PFSK-1 (cell line): Measurements from ENCODE around the gene RPS15.

Source experiments
- FOXP2 ChIP-seq: optimal IDR thresholded peaks from 2 replicates; pipeline ENCODE3; 2011; ENCODE audit warnings: borderline replicate concordance, control low read depth, inconsistent platforms; ENCODE audit not compliant: insufficient read depth; ENCODE audit errors: extremely low read length, extremely low read depth
- POLR2AphosphoS5 ChIP-seq: IDR thresholded peaks from 2 replicates; pipeline ENCODE4 v1.6.1; 2012; ENCODE audit warnings: low read depth, mild to moderate bottlenecking, control low read depth, low read length, moderate library complexity
- SIN3A ChIP-seq: IDR thresholded peaks from 2 replicates; pipeline ENCODE4 v1.6.1; 2012; ENCODE audit warnings: mild to moderate bottlenecking, low read length, moderate library complexity, borderline replicate concordance; ENCODE audit not compliant: insufficient read depth
- TAF1 ChIP-seq: IDR thresholded peaks from 2 replicates; pipeline ENCODE4 v1.6.1; 2012; ENCODE audit warnings: low read length, control low read depth, borderline replicate concordance; ENCODE audit not compliant: insufficient read depth
- TF ChIP-seq, protein P1 (sequence below), 2 experiments: IDR thresholded peaks; 2 replicates each; pipeline versions ENCODE4 v1.6.1 to v1.8.0; 2011 to 2012; ENCODE audit warnings: low read depth in 2 of 2, low read length in 2 of 2, control low read depth in 1 of 2, inconsistent platforms in 1 of 2, mild to moderate bottlenecking in 1 of 2, moderate library complexity in 1 of 2; ENCODE audit not compliant: insufficient read depth in 1 of 2

DNA sequence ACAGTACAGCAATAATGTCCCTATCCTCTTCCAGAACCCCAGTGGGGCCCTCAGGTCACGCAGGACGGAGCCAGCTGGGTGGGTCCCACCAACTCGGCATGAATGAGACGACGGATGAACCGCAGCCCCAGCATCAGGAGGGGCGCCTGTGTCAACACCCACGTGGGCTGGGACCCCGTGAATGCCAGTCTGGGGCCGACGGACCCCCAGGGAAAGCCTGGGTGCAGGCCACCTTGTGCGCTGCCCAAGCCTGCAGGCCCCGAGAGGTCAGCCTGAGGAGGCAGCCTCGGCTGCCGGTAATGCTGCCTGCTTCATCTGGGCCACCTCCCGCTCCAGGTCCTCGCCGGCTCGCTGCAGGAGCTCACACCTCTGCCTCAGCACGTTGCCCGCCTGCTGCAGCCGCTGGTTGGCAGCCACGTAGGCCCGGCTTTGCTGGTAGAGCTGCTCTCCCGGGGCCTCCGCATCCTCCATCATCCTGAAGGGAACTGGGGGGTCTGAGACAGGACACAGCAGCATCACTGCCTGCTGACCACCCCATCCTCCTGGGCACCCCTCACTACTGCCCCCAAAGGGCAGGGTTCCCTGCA, 36.7 kb downstream of the RPS15 start:
- TF ChIP-seq TAF1 (no peak), POLR2AphosphoS5 (no peak), SIN3A (no peak), FOXP2 (no peak)
- TF ChIP-seq, protein P1, sequence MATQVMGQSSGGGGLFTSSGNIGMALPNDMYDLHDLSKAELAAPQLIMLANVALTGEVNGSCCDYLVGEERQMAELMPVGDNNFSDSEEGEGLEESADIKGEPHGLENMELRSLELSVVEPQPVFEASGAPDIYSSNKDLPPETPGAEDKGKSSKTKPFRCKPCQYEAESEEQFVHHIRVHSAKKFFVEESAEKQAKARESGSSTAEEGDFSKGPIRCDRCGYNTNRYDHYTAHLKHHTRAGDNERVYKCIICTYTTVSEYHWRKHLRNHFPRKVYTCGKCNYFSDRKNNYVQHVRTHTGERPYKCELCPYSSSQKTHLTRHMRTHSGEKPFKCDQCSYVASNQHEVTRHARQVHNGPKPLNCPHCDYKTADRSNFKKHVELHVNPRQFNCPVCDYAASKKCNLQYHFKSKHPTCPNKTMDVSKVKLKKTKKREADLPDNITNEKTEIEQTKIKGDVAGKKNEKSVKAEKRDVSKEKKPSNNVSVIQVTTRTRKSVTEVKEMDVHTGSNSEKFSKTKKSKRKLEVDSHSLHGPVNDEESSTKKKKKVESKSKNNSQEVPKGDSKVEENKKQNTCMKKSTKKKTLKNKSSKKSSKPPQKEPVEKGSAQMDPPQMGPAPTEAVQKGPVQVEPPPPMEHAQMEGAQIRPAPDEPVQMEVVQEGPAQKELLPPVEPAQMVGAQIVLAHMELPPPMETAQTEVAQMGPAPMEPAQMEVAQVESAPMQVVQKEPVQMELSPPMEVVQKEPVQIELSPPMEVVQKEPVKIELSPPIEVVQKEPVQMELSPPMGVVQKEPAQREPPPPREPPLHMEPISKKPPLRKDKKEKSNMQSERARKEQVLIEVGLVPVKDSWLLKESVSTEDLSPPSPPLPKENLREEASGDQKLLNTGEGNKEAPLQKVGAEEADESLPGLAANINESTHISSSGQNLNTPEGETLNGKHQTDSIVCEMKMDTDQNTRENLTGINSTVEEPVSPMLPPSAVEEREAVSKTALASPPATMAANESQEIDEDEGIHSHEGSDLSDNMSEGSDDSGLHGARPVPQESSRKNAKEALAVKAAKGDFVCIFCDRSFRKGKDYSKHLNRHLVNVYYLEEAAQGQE (IDR thresholded peaks at IDR 0.05; ENCODE audit: insufficient read depth in 1 of 2, low read depth in 2 of 2, low read length in 2 of 2): no peak
